SK-N-SH treated with all-trans-retinoic acid at 6 μM for 48 hours (cell line): Measurements from ENCODE around the gene TCTN1.
A peak's percentile ranks its signal among the peaks of the same experiment; 100 is the strongest.
"Not testable (repeated sequence)": the region's sequence is repeated elsewhere in the genome, so short reads cannot be mapped to it uniquely, and the experiment has no call there.

Experiments used
- ATAC-seq: fragments of 200-7000 bp; cut with Tn5 transposase; 3 replicates; pipeline ENCODE4 v1.9.1; 2020; ENCODE audit warnings: mild to moderate bottlenecking, moderate library complexity
- ARNTL ChIP-seq: fragments of 450-650 bp; formaldehyde crosslinking; IDR thresholded peaks from 2 replicates; pipeline ENCODE4 v1.5.0; 2020; ENCODE audit warnings: low read depth, mild to moderate bottlenecking, moderate library complexity, borderline replicate concordance
- CSRNP3 ChIP-seq: fragments of 250-450 bp; sonication (Bioruptor Pico); IDR thresholded peaks from 2 replicates; pipeline ENCODE4 v1.5.1; 2021; ENCODE audit warnings: mild to moderate bottlenecking, moderate library complexity
- ESRRG ChIP-seq: fragments of 250-450 bp; sonication (Bioruptor Pico); IDR thresholded peaks from 2 replicates; pipeline ENCODE4 v1.6.1; 2021; ENCODE audit warnings: mild to moderate bottlenecking
- GLIS3 ChIP-seq: fragments of 250-450 bp; sonication (Bioruptor Pico); IDR thresholded peaks from 2 replicates; pipeline ENCODE4 v1.5.0; 2020; ENCODE audit warnings: mild to moderate bottlenecking, moderate library complexity
- ISL1 ChIP-seq: fragments of 250-450 bp; sonication (Bioruptor Pico); IDR thresholded peaks from 2 replicates; pipeline ENCODE4 v2.1.2; 2022; ENCODE audit warnings: mild to moderate bottlenecking, moderate library complexity
- OSR1 ChIP-seq: fragments of 250-450 bp; sonication (Bioruptor Pico); IDR thresholded peaks from 2 replicates; pipeline ENCODE4 v1.8.0; 2022; ENCODE audit warnings: moderate library complexity, mild to moderate bottlenecking, inconsistent platforms
- PATZ1 ChIP-seq: fragments of 250-450 bp; sonication (Bioruptor Pico); IDR thresholded peaks from 2 replicates; pipeline ENCODE4 v1.8.0; 2020; ENCODE audit warnings: mild to moderate bottlenecking, moderate library complexity, borderline replicate concordance
- RARB ChIP-seq: fragments of 250-450 bp; sonication (Bioruptor Pico); IDR thresholded peaks from 2 replicates; pipeline ENCODE4 v1.8.0; 2021; ENCODE audit warnings: mild to moderate bottlenecking, moderate library complexity
- SNAI2 ChIP-seq: fragments of 250-450 bp; sonication (Bioruptor Pico); IDR thresholded peaks from 2 replicates; pipeline ENCODE4 v1.5.0; 2020; ENCODE audit warnings: mild to moderate bottlenecking, moderate library complexity
- TCF4 ChIP-seq: fragments of 250-450 bp; sonication (Bioruptor Pico); IDR thresholded peaks from 2 replicates; pipeline ENCODE4 v1.8.0; 2021; ENCODE audit warnings: mild to moderate bottlenecking, moderate library complexity, borderline replicate concordance
- TOX ChIP-seq: fragments of 250-450 bp; sonication (Bioruptor Pico); IDR thresholded peaks from 2 replicates; pipeline ENCODE4 v1.8.0; 2021; ENCODE audit warnings: mild to moderate bottlenecking, moderate library complexity, borderline replicate concordance
- TSHZ2 ChIP-seq: fragments of 250-450 bp; sonication (Bioruptor Pico); IDR thresholded peaks from 2 replicates; pipeline ENCODE4 v1.5.0; 2020; ENCODE audit warnings: mild to moderate bottlenecking, moderate library complexity
- ZC3H10 ChIP-seq: fragments of 250-450 bp; sonication (Bioruptor Pico); IDR thresholded peaks from 2 replicates; pipeline ENCODE4 v1.5.1; 2021; ENCODE audit warnings: mild to moderate bottlenecking, moderate library complexity
- ZFP30 ChIP-seq: fragments of 450-650 bp; formaldehyde crosslinking; IDR thresholded peaks from 2 replicates; pipeline ENCODE4 v1.5.0; 2022; ENCODE audit warnings: mild to moderate bottlenecking, moderate library complexity
- ZNF565 ChIP-seq: fragments of 450-650 bp; formaldehyde crosslinking; conservative IDR thresholded peaks from 2 replicates; pipeline ENCODE4 v1.5.0; 2020; ENCODE audit warnings: low read depth, mild to moderate bottlenecking, moderate library complexity
- ZNF70 ChIP-seq: fragments of 450-650 bp; formaldehyde crosslinking; IDR thresholded peaks from 2 replicates; pipeline ENCODE4 v1.5.0; 2020; ENCODE audit warnings: mild to moderate bottlenecking, moderate library complexity
- ZNF8 ChIP-seq: fragments of 450-650 bp; formaldehyde crosslinking; IDR thresholded peaks from 2 replicates; pipeline ENCODE4 v1.5.0; 2020; ENCODE audit warnings: mild to moderate bottlenecking, moderate library complexity
- TF ChIP-seq, protein P1 (sequence below): fragments of 250-450 bp; sonication (Bioruptor Pico); IDR thresholded peaks from 2 replicates; pipeline ENCODE4 v1.5.1; 2020; ENCODE audit warnings: low read depth, mild to moderate bottlenecking, moderate library complexity
- TF ChIP-seq, protein P2 (sequence below): fragments of 250-450 bp; sonication (Bioruptor Pico); IDR thresholded peaks from 2 replicates; pipeline ENCODE4 v1.8.0; 2021; ENCODE audit warnings: low read depth, mild to moderate bottlenecking, moderate library complexity, borderline replicate concordance

Gene TCTN1

DNA sequence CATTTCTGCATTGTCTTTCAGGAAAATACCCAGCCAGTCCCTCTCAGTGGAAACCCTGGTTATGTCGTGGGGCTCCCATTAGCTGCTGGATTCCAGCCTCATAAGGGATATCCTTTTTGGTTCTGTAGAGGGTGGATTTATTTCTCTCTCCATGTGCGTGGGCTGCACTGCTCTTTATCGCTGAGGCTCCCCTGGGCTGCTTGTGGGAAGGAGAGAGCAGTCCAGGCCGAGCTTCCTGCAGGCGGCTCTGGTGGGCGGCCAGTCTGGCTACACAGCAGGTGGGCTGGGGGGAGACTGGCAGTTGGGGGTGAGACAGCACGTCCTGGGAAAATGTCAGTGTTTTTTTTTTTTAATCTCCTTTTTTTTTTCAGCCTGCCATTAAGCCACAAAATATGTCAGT, 27.6 kb downstream of the TCTN1 start:
- no peak for TF ChIP-seq TCF4 (CRISPR knock-in tag)
- no peak for ATAC-seq

GRCh38 chr12:110647631-110648040, 33.7 kb downstream of the TCTN1 start:
- ATAC-seq = no peak
- TF ChIP-seq CSRNP3 (CRISPR knock-in tag) (no peak), GLIS3 (CRISPR knock-in tag) (no peak), ESRRG (CRISPR knock-in tag) (no peak), ZNF8 (CRISPR knock-in tag) (no peak), TOX (CRISPR knock-in tag) (no peak), ZNF565 (CRISPR knock-in tag) (no peak), ZFP30 (no peak), RARB (CRISPR knock-in tag) (no peak), ISL1 (no peak), SNAI2 (CRISPR knock-in tag) (no peak), TCF4 (CRISPR knock-in tag) (no peak), ARNTL (CRISPR knock-in tag) (no peak), TSHZ2 (CRISPR knock-in tag) (no peak), ZC3H10 (CRISPR knock-in tag) (no peak), PATZ1 (CRISPR knock-in tag) (no peak), ZNF70 (CRISPR knock-in tag) (no peak), OSR1 (CRISPR knock-in tag) (no peak)
- TF ChIP-seq, protein P1, sequence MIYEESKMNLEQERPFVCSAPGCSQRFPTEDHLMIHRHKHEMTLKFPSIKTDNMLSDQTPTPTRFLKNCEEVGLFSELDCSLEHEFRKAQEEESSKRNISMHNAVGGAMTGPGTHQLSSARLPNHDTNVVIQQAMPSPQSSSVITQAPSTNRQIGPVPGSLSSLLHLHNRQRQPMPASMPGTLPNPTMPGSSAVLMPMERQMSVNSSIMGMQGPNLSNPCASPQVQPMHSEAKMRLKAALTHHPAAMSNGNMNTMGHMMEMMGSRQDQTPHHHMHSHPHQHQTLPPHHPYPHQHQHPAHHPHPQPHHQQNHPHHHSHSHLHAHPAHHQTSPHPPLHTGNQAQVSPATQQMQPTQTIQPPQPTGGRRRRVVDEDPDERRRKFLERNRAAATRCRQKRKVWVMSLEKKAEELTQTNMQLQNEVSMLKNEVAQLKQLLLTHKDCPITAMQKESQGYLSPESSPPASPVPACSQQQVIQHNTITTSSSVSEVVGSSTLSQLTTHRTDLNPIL (CRISPR knock-in tag) = no peak
- TF ChIP-seq, protein P2, sequence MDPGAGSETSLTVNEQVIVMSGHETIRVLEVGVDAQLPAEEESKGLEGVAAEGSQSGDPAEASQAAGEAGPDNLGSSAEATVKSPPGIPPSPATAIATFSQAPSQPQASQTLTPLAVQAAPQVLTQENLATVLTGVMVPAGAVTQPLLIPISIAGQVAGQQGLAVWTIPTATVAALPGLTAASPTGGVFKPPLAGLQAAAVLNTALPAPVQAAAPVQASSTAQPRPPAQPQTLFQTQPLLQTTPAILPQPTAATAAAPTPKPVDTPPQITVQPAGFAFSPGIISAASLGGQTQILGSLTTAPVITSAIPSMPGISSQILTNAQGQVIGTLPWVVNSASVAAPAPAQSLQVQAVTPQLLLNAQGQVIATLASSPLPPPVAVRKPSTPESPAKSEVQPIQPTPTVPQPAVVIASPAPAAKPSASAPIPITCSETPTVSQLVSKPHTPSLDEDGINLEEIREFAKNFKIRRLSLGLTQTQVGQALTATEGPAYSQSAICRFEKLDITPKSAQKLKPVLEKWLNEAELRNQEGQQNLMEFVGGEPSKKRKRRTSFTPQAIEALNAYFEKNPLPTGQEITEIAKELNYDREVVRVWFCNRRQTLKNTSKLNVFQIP (CRISPR knock-in tag) = no peak

- ATAC-seq = peak; percentile 31; the same call in 1 of the 3 replicates
- no peak for TF ChIP-seq ESRRG (CRISPR knock-in tag)
- no peak for TF ChIP-seq GLIS3 (CRISPR knock-in tag)
These were observed 35.5 kb downstream of the TCTN1 start for GRCh38 chr12:110649341-110649847.

DNA sequence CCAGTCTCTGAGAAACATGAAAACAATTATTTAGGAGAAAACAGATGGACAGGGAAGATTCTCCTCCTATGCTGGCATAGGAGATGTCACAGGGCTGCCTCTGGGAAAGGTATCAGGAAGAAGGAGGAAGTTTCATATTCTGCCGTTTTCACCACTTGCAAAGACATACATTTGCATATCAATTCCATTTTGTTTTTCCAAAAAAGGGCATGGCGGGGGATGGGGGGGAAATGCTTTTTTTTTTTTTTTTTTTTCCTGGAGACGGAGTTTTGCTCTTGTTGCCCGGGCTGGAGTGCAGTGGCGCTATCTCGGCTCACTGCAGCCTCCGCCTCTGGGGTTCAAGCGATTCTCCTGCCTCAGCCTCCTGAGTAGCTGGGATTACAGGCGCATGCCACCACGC, 40.3 kb downstream of the TCTN1 start:
- not testable (repeated sequence) for ATAC-seq
